Type B pancreatic cell (in vitro differentiated cells): ENCODE data around the gene BCL11B. TPM values are rescaled to one million over a fixed set of nuclear protein-coding genes. Genes with fewer than 3 reads are reported as not detected.

Experiments used
- DNase-seq: peaks from one replicate; pipeline ENCODE4 v3.0.0; 2021; ENCODE audit warnings: mixed read lengths; ENCODE audit not compliant: unreplicated experiment; ENCODE audit errors: extremely low spot score
- H3K27ac Mint-ChIP-seq: 2 replicates; pipeline ENCODE4 v1.8.0; 2021; ENCODE audit warnings: mild to moderate bottlenecking, mixed read lengths
- H3K27me3 Mint-ChIP-seq: 2 replicates; pipeline ENCODE4 v1.8.0; 2021; ENCODE audit warnings: mixed read lengths
- H3K36me3 Mint-ChIP-seq: 2 replicates; pipeline ENCODE4 v1.8.0; 2021; ENCODE audit warnings: mixed read lengths
- H3K4me1 Mint-ChIP-seq: one replicate; pipeline ENCODE4 v1.8.0; 2021; ENCODE audit warnings: mixed read lengths; ENCODE audit not compliant: unreplicated experiment
- H3K4me3 Mint-ChIP-seq: 2 replicates; pipeline ENCODE4 v1.8.0; 2021; ENCODE audit warnings: mild to moderate bottlenecking, mixed read lengths
- H3K9me3 Mint-ChIP-seq: 2 replicates; pipeline ENCODE4 v1.8.0; 2021; ENCODE audit warnings: mixed read lengths
- total RNA-seq: library from RNA; stranded (reverse); gene quantifications from 2 replicates; pipeline ENCODE4 v1.2.1, GENCODE V29; 2021; ENCODE audit warnings: low replicate concordance
- TF ChIP-seq, protein P1 (sequence below): fragments of 200-600 bp; sonication (generic); conservative IDR thresholded peaks from 2 replicates; pipeline ENCODE4 v1.5.0; 2021; ENCODE audit warnings: antibody characterized with exemption, mild to moderate bottlenecking

Gene BCL11B
- total RNA-seq, 1 donor from 2014 or later: 11.4 TPM

DNA sequence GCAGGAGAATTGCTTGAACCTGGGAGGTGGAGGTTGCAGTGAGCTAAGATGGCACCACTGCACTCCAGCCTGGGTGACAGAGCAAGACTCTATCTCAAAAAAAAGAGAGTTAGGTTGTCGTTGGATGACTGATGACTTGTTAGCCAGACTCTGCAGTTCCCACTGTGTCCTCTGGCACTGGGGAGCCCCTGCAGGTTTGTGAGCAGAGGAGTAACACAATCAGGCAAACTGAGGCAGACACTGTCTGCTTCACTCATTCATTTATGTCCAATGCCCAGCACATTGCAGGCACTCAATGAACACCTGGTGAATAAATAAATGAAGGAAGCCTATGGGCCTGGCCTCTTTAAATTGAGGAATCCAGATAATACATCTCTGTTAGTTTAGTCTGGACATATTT lies 41.2 kb upstream of the BCL11B start:
- TF ChIP-seq, protein P1, sequence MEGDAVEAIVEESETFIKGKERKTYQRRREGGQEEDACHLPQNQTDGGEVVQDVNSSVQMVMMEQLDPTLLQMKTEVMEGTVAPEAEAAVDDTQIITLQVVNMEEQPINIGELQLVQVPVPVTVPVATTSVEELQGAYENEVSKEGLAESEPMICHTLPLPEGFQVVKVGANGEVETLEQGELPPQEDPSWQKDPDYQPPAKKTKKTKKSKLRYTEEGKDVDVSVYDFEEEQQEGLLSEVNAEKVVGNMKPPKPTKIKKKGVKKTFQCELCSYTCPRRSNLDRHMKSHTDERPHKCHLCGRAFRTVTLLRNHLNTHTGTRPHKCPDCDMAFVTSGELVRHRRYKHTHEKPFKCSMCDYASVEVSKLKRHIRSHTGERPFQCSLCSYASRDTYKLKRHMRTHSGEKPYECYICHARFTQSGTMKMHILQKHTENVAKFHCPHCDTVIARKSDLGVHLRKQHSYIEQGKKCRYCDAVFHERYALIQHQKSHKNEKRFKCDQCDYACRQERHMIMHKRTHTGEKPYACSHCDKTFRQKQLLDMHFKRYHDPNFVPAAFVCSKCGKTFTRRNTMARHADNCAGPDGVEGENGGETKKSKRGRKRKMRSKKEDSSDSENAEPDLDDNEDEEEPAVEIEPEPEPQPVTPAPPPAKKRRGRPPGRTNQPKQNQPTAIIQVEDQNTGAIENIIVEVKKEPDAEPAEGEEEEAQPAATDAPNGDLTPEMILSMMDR: no peak

DNA sequence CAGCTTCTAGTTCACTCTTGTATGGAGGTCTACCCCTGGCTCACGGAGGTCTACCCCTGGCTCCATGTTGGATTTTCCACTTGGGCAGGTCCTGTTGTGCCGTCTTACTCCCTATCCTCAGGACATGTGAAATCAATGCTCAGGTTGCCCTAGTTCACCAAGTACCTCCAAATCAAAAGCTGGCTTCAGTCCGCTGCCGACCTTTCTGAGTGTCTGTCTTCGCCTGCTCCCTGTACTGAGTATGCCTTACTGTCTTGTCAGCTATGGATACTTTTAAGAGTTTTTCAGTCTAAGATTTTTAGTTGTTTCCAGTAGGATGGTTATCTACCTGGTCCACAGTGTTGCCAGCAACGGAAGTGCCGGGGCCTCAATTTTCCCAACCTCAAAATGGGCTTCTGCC lies 40.1 kb upstream of the BCL11B start:
- TF ChIP-seq, protein P1: no peak
- H3K4me3 Mint-ChIP-seq: no peak overlapping the region
- H3K27ac Mint-ChIP-seq: no peak overlapping the region
- no peak for DNase-seq
- H3K9me3 Mint-ChIP-seq: peaks cover 4% of the 10 kb centered on the region
- H3K4me1 Mint-ChIP-seq: no peaks in the 10 kb centered on the region
- H3K27me3 Mint-ChIP-seq: no peaks in the 10 kb centered on the region
- no peaks in the 10 kb centered on the region for H3K36me3 Mint-ChIP-seq

More for the DNA sequence above, 41.2 kb upstream of the BCL11B start:
- DNase-seq: no peak
- H3K9me3 Mint-ChIP-seq: peaks cover 4% of the 10 kb centered on the region
- H3K4me1 Mint-ChIP-seq: no peaks in the 10 kb centered on the region
- H3K27me3 Mint-ChIP-seq: no peaks in the 10 kb centered on the region
- no peak overlapping the region for H3K27ac Mint-ChIP-seq
- no peak overlapping the region for H3K4me3 Mint-ChIP-seq
- no peaks in the 10 kb centered on the region for H3K36me3 Mint-ChIP-seq

GRCh38 chr14:99309220-99309766 lies 37.3 kb upstream of the BCL11B start:
- Mint-ChIP-seq H3K4me1 (no peaks in the 10 kb centered on the region), H3K27ac (no peak overlapping the region), H3K4me3 (no peak overlapping the region), H3K36me3 (no peaks in the 10 kb centered on the region), H3K27me3 (no peaks in the 10 kb centered on the region), H3K9me3 (peaks cover 6% of the 10 kb centered on the region)
- TF ChIP-seq, protein P1: no peak
- no peak for DNase-seq

GRCh38 chr14:99304208-99304607 lies 32.2 kb upstream of the BCL11B start:
- Mint-ChIP-seq H3K9me3 (peaks cover 13% of the 10 kb centered on the region), H3K36me3 (peaks cover 3% of the 10 kb centered on the region), H3K27me3 (no peaks in the 10 kb centered on the region), H3K4me1 (no peaks in the 10 kb centered on the region), H3K27ac (no peak overlapping the region), H3K4me3 (no peak overlapping the region)
- DNase-seq: no peak
- TF ChIP-seq, protein P1: no peak

DNA sequence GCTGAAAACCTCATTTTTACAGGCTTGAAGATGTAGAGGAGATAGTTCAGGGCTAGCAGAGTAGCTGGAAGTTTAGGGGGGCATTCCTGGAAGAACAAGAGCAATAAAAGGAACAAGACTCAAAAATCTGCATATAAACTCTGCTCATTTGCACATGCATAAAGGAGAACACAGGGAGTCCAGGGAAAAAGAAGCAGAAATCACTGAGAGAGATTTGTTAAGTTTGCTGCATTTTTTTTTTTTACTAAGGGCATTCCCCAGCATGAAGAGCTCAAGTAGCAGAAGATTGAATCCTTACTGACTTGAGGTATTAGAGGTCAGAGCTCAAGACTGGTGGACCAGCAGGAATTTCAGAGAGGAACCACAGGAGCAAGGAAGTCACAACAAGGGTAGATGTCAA lies 28.2 kb upstream of the BCL11B start:
- TF ChIP-seq, protein P1: no peak
- no peak overlapping the region for H3K27ac Mint-ChIP-seq
- DNase-seq: no peak
- H3K4me3 Mint-ChIP-seq: no peak overlapping the region
- H3K36me3 Mint-ChIP-seq: peaks cover 3% of the 10 kb centered on the region
- peaks cover 13% of the 10 kb centered on the region for H3K9me3 Mint-ChIP-seq
- no peaks in the 10 kb centered on the region for H3K27me3 Mint-ChIP-seq
- no peaks in the 10 kb centered on the region for H3K4me1 Mint-ChIP-seq

- Mint-ChIP-seq H3K27me3 (no peaks in the 10 kb centered on the region), H3K9me3 (peaks cover 7% of the 10 kb centered on the region), H3K27ac (no peak overlapping the region), H3K4me1 (no peaks in the 10 kb centered on the region), H3K4me3 (no peak overlapping the region), H3K36me3 (peaks cover 3% of the 10 kb centered on the region)
- no peak for DNase-seq
- TF ChIP-seq, protein P1: no peak
These were observed 24.5 kb upstream of the BCL11B start for GRCh38 chr14:99296517-99296916.
